Superior temporal gyrus (tissue), 1 donor: Measurements from ENCODE around the gene MS4A15.
"Not testable (repeated sequence)": the region's sequence is repeated elsewhere in the genome, so short reads cannot be mapped to it uniquely, and the experiment has no call there.

Source experiments
- DNase-seq: peaks from one replicate; pipeline ENCODE4 v3.0.0-alpha.2; 2016; ENCODE audit errors: extremely low spot score

Gene MS4A15, protein sequence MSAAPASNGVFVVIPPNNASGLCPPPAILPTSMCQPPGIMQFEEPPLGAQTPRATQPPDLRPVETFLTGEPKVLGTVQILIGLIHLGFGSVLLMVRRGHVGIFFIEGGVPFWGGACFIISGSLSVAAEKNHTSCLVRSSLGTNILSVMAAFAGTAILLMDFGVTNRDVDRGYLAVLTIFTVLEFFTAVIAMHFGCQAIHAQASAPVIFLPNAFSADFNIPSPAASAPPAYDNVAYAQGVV

DNA sequence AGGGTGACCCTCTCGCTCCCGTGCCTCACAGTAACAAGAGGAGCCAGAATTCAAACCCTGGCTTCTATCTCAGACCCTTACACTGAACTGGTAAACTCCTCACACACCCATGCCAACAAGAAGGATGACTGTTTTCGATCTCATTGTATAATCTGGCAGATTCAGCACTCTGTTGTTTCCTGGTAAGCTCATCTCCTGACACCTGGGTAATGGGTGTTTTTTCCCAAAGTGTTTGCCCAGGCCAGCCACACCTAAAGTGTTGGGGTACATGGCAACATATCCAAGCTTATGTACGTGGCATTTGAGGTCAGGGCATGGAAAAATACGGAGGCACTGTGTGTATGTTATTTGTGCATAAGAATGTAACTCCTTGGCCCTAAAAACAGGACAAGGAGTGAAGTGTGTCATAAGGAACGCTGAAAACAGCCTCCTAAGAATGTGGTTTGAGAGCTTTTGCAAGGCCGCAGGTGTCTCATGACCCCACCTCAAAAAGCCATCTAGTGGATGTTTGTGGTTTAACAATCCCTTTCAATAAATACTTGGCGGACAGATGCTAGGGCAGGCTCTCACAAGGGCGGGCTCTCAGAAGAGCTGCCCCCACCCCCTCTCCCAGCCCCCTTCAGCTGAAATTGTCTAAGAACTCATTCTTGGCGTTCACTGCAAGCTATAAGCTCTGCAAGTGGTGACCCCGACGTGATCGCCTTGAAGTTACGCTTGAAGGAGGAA is at the start of gene MS4A15:
Gene MS4A15 (plus strand): TSS at position 561 of the 726 bp plus-strand sequence. CDS start 6,867 bp downstream, outside the sequence.
- no peak for DNase-seq

DNA sequence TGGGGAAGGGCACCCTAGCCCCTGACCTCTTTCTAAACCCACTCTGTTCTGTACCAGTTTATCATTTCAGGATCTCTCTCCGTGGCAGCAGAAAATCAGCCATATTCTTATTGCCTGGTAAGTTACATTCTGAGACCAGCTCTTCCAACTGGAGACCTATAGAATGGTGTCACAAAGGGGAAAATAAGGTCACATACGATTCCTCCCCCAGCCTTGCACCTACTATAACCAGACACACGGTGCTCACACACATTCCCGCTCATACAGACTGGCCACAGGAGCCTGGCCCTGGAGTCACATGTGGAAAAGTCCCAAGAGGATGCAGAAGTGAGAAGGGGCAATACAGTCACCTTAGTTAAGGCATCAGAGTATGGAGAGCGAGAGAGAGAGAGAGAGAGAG is 49.7 kb upstream of the MS4A15 start:
- no peak for DNase-seq

DNA sequence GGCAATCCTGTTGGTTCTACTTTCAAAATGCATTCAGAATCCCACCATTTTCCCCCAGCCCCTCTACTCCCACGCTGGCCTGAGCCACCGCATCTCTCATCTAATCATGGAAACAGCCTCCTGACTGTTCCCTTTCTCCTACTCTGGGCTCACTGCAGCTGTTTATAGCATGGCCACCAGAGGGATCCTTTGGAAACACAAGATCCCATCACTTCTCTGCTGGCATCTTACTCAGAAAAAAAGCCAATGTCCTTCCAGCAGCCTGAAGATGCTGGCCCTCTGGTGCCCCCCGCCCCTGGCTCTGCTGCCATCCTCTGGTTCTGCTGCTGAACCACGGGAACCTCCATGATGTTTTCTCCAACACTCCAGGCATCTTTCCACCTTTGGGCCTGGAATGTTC is 46.2 kb upstream of the MS4A15 start:
- DNase-seq, result no peak

DNA sequence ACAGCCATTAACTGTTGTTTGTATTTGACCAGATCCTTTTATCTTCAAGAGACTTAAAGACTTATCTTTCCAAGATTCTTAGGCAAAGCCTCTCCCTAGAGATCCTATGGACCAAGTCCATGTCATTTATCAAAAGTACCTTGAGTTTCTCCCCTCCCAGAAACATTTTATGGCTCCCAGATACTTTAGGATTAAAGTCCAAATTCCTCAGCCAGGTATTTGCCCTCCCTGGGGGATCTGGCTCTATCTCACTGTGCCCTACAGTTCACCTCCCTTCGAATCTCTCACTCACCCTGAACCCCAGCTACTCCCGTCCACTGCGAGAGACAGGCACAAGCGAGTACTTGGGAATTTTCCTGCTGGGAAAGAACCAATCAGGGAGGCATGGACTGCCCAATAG is 45.4 kb upstream of the MS4A15 start:
- DNase-seq, result no peak

DNA sequence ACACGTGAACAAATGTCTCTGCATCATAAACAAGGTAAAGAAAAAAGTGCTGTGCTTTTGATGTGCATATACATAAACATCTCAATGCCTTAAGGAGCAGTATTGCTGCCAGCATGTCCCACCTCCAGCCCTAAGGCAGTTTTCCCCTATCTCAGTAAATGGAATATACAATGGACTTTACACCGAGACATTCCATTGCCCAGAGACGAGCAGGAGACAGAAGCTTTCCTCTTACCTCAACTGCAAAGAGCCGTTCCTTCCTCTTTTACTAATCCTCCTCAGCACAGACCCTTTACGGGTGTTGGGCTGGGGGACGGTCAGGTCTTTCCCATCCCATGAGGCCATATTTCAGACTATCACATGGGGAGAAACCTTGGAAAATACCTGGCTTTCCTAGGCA is 43.2 kb upstream of the MS4A15 start:
- not testable (repeated sequence) for DNase-seq

DNA sequence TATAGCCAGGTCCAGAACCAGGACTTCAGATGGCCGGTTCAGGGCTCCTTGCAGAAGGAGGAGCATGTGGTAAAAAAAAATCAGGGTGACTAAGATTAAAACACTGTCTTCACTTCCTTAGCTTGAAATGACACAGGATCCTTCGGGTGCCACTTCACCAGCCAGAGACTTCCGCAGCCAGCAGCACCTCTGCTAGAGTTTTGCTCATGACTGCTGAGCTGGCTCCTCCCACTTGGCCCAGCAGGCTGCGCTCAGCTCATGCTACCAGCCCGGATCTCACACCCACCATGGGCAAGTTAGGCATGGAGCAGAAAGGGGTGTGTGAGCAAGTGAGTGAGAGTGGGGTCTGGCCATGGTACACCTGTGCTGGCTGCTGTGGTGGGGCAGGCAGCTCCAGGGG is 38.7 kb upstream of the MS4A15 start:
- no peak for DNase-seq

DNA sequence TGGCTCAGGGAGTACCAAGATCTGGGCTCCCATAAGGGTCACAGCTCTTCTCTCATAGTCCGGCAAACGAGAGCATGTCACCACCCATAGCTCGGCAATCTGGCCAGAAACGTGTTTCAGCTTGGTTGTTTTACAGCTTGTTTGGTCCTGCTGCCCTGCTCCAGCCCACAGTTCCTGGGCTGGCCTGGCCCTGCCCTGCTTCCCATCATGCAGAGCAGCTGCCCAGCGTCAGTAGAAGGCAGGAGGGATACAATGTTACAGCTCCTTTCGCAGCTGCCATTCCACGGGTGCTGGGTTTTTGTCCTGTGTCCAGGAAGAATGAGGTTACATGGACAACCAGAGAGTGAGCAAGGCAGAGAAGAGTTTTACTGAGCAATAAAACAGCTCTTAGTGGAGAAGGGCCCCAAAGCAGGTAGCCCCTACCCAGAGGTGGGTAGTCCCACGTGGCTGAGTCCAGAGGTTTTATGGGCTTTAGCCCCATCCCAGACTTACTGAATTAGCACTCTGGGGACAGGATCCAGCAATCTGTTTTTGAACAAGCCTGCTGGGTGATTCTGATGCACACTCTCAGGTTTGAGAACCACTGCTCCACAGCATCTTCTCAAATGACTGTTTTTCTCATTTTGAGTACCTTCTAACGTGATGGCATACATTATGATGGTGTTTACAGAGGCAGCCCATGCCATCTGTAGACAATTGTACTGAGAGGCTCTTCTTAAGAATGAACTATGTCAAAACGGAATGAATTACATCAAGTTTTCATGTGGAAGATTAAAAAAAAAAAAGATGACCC is 37.9 kb upstream of the MS4A15 start:
- no peak for DNase-seq

DNA sequence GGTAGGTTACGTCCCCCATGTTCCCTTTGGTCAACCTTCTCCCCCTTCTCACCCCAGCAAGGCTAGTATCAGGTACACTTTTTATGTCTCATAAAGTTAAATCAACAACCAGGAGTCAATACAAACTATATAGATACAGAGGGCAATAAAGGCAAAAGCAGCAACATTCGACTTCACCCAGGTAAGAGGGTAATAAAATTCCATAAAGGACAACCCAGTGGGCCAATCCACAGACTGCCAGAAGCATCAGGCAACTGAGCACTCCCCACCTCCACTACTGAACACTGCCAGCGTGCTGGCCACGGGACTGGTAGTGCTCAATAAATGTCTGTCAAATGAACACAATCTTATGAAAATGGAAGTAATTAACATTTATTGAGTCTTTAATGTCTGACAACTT is 37.3 kb upstream of the MS4A15 start:
- no peak for DNase-seq

DNA sequence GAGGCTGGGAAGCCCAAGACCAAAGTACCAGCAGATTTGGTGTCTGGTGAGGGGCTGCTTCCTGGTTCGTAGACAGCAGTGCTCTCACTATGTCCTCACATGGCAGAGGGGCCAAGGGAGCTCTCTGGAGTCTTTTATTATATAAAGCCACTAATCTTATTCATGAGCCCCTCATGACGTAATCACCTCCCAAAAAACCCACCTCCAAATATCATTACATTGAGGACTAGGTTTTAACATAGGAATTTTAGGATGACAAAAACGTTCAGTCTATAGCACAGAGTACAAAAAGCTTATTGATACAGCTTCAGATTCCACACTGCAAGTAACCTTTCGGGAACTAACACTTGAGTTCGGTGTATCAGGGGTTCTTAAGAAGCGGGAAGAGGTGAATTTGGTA is 36.2 kb upstream of the MS4A15 start:
- no peak for DNase-seq

DNA sequence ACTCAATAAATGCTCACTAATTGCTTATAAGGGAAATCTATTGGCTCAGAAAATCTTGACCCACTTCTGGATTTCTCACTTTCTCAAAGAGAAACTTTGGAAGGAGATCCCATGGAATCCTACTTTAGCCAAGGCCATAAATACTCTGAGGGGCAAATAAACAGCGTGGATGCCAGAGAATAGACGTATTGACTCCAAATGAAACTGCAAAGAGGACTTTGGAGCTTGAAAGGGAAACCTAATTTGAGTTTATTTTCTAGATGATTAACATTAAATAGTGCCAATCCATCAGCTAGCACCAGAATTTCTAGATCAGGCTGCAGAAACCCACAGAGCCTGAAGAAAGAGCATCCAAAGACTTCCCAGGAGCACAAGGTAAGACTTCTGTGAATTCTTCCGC is 32.2 kb upstream of the MS4A15 start, which contains the start of gene MS4A18:
Gene MS4A18 (plus strand): TSS at position 301 of the 400 bp plus-strand sequence.
- no peak for DNase-seq

DNA sequence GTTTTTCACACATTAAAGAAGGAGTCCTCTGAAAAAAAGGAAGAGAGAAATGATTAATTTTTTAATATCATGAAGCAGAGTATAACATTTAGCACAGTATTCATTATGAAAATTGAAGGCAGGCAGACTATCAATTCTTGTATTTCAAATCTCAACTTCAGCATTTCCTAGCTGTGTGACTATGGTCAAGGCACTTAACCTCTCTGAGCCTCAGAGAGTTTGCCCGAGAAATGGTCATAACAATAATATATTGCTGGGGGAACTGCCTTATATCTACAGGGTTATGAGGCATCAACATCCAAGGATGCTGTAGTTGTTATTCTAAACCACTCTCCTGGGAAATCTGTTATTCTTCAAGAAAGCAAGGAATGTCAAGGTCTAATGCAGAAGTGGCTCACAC is 31.1 kb upstream of the MS4A15 start:
- no peak for DNase-seq

DNA sequence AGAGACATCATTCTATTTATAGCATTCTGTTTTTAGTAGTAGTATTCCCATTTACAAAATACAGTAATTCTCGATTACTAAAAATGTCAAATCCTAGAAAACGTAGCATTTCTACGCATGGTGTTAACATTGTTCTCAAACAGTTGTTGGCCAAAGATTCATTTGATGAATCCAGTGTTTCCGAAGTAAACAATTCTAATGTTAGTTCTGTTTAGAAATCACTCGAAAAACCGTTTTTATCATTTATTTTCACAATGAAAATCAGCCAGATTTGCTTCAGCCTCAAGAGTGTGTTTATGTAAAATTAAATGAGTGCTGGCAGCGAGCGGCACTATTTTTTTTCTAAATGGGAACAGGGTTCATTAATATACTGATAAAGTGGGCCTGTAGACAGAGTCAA is 25.1 kb upstream of the MS4A15 start:
- no peak for DNase-seq

DNA sequence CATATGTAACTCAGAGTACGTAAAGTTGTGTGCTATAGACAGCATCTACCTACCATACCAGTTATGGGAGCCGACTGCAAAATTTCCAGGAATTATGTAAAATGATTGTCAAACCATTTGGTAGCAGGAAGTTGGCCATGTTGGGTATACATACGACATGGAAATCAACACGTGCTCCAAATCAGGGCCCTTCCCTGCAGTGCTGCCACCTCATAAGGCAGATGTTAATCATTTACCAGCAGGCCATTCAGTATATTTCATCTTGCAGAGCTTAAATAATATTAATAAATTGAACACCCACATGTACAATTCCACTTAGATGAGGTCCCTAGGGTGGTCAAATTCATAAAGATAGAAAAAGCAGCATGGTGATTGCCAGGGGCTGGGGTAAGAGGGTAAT is 22.4 kb upstream of the MS4A15 start:
- DNase-seq, result no peak

DNA sequence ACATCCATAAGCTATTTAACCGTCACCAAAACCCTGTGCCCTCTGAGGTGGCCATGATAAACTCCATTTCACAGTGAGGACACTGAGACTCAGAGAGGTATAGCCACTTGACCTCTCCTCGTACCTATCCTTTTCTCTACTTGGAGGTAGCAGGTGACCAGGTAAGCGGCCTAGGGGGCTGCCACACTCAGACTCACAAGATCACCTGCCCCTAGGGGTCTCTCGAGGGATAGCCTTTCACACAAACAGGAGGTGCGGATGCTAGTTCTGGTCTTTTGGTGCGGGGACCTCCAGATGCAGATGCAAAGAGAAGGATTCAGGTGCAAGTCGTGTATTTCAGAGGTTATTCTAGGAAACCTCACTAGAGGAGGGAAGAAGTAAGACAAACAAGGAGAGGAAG is 17.6 kb upstream of the MS4A15 start:
- DNase-seq, result no peak

DNA sequence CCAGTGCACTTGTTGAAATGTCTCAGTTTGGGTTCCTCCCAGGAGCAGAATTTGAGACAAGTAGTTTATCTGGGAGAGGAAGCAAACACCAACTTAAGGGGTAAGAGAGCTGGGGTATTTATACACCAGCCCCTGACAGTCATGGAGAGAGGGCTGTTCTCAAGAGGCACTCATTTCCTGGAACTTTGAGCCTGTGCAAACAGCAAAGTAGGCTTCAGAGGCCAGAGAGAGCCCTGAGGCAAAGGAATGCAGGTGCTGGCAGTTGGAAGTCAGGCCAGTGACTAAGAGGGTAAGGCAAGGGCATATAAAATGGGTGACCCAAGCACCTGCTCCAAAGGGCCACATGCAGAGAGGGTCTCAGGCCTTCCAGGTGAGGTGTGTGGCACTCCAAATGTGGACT is 16.1 kb upstream of the MS4A15 start:
- DNase-seq, result no peak

DNA sequence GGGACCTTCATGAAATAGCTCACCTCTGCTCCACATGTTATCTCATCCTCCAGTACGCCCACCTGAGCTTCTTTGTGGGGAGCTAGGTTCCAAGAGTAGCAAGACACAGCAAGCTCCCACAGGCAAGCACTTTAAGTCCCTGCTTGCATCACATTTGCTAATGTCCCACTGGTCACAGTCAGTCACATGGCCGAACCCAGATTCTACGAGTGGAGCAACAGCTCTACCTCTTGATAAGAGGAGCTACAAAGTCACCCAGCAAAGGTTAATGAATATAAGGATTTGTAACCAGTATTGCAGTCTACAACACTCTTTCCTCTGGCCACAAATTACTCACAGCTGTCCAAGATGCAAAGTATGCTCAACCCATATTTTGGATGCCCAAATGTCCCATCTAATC is 15.2 kb upstream of the MS4A15 start:
- no peak for DNase-seq

DNA sequence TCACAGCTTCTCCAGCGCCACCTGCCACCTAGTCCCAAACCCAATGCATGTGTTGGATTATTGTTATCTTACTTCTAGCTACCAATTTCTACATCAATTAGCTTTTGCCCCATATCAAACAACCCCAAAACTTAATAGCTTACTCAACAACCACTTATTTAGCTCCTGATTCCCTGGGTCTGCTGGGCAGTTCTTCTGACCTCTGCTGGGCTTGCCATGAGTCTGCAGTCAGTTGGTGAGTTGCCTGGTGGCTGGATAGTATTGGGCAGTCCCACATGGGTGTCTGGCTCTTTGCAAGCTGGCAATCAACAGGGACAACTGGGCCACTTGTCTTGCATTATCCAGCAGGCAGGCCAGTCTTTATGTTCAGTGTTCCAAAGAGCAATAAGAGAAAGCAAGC is 13.6 kb upstream of the MS4A15 start:
- no peak for DNase-seq

DNA sequence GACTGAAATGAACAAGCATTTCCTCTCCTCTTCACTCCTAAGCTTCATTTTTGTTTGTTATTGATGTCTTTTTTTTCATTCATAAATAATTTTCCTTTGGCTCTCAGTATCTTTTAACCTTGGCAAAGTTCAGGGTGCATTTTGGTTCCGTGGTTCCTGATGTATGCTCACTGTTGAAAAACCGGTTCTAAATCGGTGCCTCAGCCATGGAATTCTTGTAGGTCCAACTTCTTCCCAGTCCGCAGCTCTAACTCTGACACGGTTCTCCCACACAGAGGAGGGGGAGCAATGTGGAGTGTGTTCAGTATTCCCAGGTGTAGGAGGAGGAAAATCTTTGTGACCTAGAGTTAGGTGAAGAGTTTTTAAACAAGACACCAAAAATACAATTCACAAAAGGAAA is 12.6 kb upstream of the MS4A15 start:
- DNase-seq, result no peak

DNA sequence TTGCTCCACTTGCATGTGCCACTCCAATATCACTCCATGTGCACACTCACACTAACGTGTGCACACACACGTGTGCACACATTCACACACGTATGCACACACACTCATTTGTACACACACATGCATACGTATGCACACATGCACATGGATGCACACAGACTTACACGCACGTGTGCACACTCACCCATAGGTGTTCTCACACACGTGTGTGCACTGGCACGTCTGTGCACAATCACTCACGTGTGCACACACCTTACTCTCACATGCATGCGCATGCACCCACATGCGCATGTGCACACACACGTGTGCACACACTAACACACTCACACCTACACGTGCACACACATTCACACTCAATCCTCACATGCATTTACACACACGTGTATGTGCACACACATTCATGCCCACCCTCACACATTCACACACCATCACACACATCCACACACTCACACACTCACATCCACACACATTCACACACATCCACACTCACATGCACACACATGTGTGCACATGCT is 9.3 kb upstream of the MS4A15 start:
- no peak for DNase-seq

DNA sequence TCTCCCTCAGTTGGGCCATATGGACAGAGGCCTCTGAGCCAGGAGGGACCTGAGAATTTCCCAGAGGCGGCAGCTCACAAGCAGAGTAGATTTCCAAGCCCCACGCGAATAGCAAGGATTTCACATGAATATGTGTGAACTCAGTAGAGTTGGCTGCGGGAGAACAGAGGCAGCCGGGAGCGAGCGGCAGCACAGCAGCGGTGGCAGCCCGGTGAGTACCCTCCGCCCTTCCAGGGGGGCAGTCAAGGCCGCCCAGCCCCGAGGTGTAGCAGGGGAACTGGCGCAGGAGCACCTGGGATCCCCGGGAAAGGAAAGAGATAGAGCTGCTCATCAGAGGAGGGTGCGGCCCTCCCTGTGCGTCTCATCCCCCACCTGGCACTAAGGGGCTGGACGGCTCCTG is 8.4 kb upstream of the MS4A15 start:
- no peak for DNase-seq

DNA sequence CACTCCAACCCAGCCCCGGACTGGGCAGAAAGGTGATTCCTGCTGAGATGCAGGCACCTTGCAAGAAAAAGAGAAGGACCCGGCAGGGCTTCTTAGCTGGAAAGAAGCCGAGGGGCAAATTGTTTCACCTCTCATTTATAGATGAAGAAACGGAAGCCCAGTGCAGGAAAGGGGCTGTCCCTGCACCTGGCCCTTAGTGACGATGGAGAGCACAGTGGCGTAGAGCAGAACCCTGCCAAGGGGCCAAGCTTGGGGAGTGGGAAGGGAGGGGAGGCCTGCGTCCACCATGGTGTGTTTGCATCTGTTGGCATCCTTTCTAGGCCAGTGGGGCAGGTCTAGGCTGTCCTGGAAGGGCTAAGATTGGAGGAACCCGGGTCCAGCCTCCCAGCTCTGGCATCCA is 7.8 kb upstream of the MS4A15 start:
- no peak for DNase-seq

DNA sequence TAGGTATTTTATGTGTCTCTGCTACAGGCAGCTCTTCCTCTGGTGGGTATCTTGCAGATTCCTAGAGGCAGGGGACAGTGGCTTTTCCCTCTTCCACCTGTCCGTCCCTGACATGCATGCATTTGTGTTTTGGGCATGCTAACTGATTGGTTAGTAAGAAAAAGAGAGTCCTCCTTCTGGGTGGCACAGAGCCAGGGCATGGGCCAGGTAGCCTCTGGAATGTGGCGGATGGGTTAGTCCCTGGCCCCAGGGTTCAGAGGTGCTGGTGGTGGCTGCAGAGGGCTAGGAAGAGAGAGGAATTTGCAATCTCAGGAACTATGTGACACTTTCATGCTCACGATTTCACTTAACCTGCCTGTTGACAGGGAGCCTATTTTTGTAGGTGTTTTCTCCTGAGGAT is 5.8 kb upstream of the MS4A15 start:
- DNase-seq, result no peak

DNA sequence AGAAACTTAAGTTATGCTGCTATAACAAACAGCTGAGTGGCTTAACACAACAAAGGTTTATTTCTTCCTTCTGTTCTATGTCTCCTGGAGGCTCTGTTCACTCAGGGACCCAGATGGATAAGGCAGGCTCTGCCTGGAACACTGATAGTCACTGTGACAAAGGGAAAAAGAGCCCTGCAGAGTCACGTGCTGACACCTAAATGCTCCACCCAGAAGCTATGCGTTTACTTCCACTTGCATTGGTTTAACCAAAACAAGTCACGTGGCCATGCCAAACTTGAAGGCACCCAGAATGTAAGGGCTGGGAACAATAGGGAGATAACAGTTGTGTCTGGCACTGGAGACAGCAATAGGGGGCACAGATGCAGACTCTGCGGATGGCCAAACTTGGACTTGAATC is 3.4 kb upstream of the MS4A15 start:
- no peak for DNase-seq
